Epithelial cell of esophagus (primary cell): ENCODE measurements around the gene NKTR.

ENCODE experiments used
- DNase-seq: peaks from one replicate; pipeline ENCODE4 v3.0.0; 2010; ENCODE audit warnings: low read depth
- H3K4me3 ChIP-seq: 2 replicates; pipeline ENCODE4 v1.5.1; 2011; ENCODE audit warnings: mild to moderate bottlenecking, low read length, control low read depth
- TF ChIP-seq, protein P1 (sequence below): IDR thresholded peaks from 2 replicates; pipeline ENCODE4 v1.5.1; 2011; ENCODE audit warnings: low read depth, mild to moderate bottlenecking, low read length, control low read depth, inconsistent platforms; ENCODE audit not compliant: insufficient read depth; ENCODE audit errors: missing control alignments

Gene NKTR

DNA sequence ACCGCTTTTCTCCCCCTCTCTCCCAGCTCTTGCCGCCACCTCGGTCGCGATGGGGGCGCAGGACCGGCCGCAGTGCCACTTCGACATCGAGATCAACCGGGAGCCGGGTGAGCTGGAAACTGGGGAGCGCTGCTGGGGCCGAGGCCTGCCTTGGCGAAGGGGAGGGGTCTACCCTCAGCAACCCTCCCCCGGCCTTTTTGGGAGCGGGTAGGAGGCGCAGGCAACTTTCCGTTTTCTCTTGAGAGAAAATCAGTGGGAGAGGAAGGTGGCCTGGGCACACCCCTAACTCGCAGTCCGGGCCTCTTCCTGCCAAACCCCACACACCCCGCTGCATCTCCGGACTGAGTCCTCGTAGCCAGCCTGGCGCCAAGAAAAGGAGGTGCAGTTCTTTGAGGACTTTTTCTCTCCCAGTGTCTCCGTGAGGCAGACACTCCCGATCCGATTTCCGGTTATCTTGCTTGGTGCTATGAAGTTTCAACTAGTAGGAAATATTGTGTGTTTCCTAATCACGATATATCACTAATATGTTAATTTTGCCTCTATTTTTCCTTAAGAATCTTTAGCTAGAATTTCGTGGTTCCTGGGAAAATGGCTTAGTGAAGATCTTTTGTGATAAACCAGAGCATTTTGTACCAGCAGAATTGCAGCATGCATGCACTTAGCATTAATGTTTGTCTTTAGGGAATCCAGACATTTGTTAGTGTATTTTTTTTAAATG is 631 bp downstream of the NKTR start:
- TF ChIP-seq, protein P1, sequence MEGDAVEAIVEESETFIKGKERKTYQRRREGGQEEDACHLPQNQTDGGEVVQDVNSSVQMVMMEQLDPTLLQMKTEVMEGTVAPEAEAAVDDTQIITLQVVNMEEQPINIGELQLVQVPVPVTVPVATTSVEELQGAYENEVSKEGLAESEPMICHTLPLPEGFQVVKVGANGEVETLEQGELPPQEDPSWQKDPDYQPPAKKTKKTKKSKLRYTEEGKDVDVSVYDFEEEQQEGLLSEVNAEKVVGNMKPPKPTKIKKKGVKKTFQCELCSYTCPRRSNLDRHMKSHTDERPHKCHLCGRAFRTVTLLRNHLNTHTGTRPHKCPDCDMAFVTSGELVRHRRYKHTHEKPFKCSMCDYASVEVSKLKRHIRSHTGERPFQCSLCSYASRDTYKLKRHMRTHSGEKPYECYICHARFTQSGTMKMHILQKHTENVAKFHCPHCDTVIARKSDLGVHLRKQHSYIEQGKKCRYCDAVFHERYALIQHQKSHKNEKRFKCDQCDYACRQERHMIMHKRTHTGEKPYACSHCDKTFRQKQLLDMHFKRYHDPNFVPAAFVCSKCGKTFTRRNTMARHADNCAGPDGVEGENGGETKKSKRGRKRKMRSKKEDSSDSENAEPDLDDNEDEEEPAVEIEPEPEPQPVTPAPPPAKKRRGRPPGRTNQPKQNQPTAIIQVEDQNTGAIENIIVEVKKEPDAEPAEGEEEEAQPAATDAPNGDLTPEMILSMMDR = peak; percentile 33
- H3K4me3 ChIP-seq = peak overlapping the region; percentile 60
- peak; percentile 71 for DNase-seq

DNA sequence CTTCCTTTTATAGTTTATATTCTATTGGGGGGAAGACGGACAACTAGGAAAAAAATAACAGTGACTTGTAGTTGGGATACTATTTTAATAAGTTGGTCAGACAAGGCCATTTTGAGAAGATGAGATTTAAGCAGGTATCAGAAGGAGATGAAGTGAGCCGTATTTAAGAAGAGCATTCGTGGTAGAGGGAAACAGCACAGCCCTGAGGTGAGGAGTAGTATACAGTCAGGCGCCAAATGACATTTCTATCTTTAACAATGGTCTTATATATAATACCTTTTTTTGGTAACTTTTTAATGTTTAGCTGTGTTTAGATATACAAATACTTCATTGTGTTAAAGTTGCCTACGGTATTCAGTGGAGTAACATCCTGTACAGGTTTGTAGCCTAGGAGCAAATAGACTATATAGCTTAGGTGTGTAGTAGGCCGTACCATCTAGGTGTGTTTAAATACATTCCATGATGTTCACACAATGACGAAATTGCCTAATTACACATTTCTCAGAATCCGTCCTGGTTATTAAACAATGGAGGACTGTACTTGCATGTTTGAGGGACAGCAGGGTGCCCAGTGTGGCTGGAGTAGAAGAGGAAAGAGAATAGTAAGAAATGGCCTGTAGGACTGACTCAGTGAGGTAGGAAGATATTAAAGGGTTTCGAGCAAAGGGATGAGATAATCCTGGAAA is 1.6 kb downstream of the NKTR start:
- TF ChIP-seq, protein P1 = peak; percentile 48
- peak; percentile 56 for DNase-seq
- H3K4me3 ChIP-seq = peak overlapping the region; percentile 60

DNA sequence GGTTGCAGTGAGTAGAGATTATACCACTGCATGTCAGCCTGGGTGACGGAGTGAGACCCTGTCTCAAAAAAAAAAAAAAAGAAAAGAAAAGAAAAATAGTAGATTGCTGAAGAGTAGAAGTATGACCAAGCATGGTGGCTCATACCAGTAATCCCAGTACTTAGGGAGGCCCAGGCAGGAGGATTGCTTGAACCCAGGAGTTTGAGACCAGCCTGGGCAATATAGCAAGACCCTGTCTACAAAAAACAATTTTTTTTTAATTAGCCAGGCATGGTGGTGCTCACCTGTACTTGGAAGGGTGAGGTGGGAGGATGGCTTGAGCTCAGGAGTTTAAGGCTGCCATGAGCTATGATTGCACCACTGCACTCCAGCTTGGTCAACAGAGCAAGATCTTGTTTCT is 2.5 kb downstream of the NKTR start:
- DNase-seq = no peak
- TF ChIP-seq, protein P1 = no peak
- H3K4me3 ChIP-seq = no peak overlapping the region

DNA sequence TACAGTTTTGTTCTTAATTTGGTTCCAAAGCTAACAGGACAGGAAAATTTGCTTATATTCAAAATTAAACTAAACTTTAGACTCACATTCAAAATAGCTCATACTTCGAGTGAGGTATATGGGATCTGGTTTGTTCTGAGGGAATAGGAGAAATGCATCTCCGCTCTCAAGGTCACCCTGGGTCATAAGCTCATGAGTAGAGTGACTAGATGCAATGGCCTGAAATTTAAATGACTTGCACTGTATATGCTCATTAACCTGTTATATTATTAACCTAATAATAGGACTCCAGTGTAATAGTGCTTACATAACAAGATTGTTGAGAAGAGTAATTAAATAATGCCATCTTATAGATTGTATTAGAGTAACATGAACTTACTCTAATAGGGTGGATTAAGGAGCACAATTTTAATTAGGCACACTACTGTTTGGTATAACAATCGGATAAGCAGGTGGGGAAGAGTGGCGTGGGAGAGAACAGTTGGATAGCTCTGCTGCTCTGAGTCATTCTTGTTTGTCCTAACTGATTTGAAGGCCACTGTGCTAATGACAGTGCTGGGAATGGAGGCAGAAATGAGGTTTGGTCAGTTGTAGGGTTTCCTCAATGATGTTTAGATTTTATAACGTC is 5.2 kb downstream of the NKTR start:
- TF ChIP-seq, protein P1 = no peak
- no peak for DNase-seq
- no peak overlapping the region for H3K4me3 ChIP-seq

DNA sequence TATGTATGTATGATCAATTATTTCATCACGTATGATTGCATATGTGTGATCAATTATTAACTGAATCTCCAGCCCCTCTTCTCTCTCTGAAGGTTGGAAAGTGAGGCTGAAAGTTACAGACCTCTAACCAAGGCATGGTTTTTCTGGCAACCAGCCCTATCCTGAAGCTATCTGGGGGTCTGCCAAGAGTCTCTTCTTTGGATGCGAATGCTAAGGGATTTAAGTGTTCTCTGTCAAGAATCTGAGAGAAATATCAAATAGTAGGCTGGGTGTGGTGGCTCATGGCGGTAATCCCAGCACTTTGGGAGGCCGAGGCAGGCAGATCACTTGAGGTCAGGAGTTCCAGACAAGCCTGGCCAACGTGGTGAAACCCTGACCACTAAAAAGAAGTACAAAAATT is 8.1 kb downstream of the NKTR start:
- no peak overlapping the region for H3K4me3 ChIP-seq
- DNase-seq = no peak
- TF ChIP-seq, protein P1 = no peak

DNA sequence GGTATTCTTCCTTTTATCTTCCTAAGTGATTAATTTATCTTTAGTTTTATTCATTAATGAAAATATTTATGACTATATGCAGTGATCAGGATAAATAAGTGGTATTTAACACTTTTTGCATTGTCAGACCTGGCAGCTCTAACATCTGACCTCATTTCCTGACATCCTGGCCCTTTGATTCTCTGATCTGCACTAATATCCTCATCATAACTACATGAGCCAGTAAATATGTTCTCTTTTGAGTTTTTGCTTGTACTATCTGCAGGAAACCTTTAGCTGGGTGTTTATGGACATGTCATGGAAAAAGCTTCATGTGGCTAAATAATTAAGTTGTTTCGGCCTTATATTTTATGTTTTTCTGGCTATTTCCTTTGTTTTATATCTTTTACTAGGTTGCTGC is 10.5 kb downstream of the NKTR start:
- H3K4me3 ChIP-seq = no peak overlapping the region
- TF ChIP-seq, protein P1 = no peak
- DNase-seq = no peak
